MM.1S (cell line): ENCODE data around the gene PDE6A.
"Not testable (repeated sequence)": the region's sequence is repeated elsewhere in the genome, so short reads cannot be mapped to it uniquely, and the experiment has no call there.

ENCODE experiments used
- DNase-seq: peaks from one replicate; pipeline ENCODE4 v3.0.0-alpha.2; 2015
- H2AFZ ChIP-seq: fragments of 300-600 bp; sonication (generic); 2 replicates; pipeline ENCODE4 v1.6.0; 2016; ENCODE audit warnings: antibody characterized with exemption, low read length
- H3F3A ChIP-seq: fragments of 300-600 bp; sonication (generic); 2 replicates; pipeline ENCODE4 v1.6.1; 2016; ENCODE audit warnings: mild to moderate bottlenecking, antibody characterized with exemption, low read length, moderate library complexity, mixed read lengths; ENCODE audit not compliant: insufficient read depth
- H3K27ac ChIP-seq: fragments of 300-600 bp; sonication (generic); 2 replicates; pipeline ENCODE4 v1.5.1; 2016; ENCODE audit warnings: mild to moderate bottlenecking, low read length
- H3K27me3 ChIP-seq: fragments of 300-600 bp; sonication (generic); replicated peaks from 2 replicates; pipeline ENCODE4 v1.6.0; 2016; ENCODE audit warnings: low read length; ENCODE audit not compliant: insufficient read depth
- H3K36me3 ChIP-seq: fragments of 300-600 bp; sonication (generic); replicated peaks from 2 replicates; pipeline ENCODE4 v1.6.1; 2016; ENCODE audit warnings: mild to moderate bottlenecking, low read length, mixed read lengths; ENCODE audit not compliant: insufficient read depth
- H3K4me1 ChIP-seq: fragments of 300-600 bp; sonication (generic); 2 replicates; pipeline ENCODE4 v1.6.1; 2016; ENCODE audit warnings: low read length, mixed read lengths
- H3K4me2 ChIP-seq: fragments of 300-600 bp; sonication (generic); 2 replicates; pipeline ENCODE4 v1.6.0; 2016; ENCODE audit warnings: low read depth, low read length
- H3K4me3 ChIP-seq: fragments of 300-600 bp; sonication (generic); 2 replicates; pipeline ENCODE4 v1.5.1; 2016; ENCODE audit warnings: low read length, mixed read lengths
- H3K79me2 ChIP-seq: fragments of 300-600 bp; sonication (generic); 2 replicates; pipeline ENCODE4 v1.6.1; 2016; ENCODE audit warnings: mixed run types, low read length, mixed read lengths
- H3K9ac ChIP-seq: fragments of 300-600 bp; sonication (generic); 2 replicates; pipeline ENCODE4 v1.6.1; 2016; ENCODE audit warnings: low read length, mixed read lengths
- H3K9me2 ChIP-seq: fragments of 300-600 bp; sonication (generic); replicated peaks from 2 replicates; pipeline ENCODE4 v1.6.1; 2016; ENCODE audit warnings: mild to moderate bottlenecking, low read length, mixed read lengths; ENCODE audit not compliant: insufficient read depth
- H3K9me3 ChIP-seq: fragments of 300-600 bp; sonication (generic); replicated peaks from 2 replicates; pipeline ENCODE4 v1.6.1; 2016; ENCODE audit warnings: mild to moderate bottlenecking, low read length, mixed read lengths; ENCODE audit not compliant: insufficient read depth
- H4K20me1 ChIP-seq: fragments of 300-600 bp; sonication (generic); 2 replicates; pipeline ENCODE4 v1.6.1; 2016; ENCODE audit warnings: mild to moderate bottlenecking, low read length, moderate library complexity, mixed read lengths; ENCODE audit not compliant: insufficient read depth
- EZH2 ChIP-seq: fragments of 300-600 bp; sonication (generic); optimal IDR thresholded peaks from 2 replicates; pipeline ENCODE3; 2017; ENCODE audit warnings: low read depth, mild to moderate bottlenecking, antibody characterized with exemption, low read length, mixed read lengths
- EZH2phosphoT487 ChIP-seq: fragments of 300-600 bp; sonication (generic); IDR thresholded peaks from 2 replicates; pipeline ENCODE4 v1.6.1; 2018; ENCODE audit warnings: antibody characterized with exemption, low read length
- TF ChIP-seq, protein P1 (sequence below): fragments of 300-600 bp; sonication (generic); IDR thresholded peaks from 2 replicates; pipeline ENCODE4 v1.5.1; 2016; ENCODE audit warnings: antibody characterized with exemption, low read length, mixed read lengths

The PDE6A gene

DNA sequence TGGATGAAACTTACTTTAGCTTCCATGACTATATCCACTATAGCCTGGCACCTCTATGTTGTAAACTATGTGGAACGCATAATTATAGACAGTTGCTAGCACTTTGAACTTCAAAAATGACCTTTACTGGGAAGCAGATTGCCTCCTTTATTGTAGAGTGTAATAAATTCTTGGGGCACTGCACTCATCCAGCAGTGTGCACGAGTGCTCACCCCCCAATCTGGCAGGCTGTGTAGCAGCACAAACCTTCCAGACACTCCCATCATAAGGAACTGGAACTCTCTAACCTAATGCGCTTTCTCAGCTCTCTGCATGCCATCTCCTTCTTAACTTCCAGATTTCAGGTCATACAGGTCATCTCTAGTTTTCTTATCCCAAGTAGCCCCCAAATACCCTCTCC, 1.5 kb upstream of the PDE6A start:
- no peak overlapping the region for H3K27ac ChIP-seq
- no peak overlapping the region for H3K9ac ChIP-seq
- H3K9me2 ChIP-seq: no peaks in the 10 kb centered on the region
- no peaks in the 10 kb centered on the region for H4K20me1 ChIP-seq
- no peak for TF ChIP-seq EZH2
- TF ChIP-seq EZH2phosphoT487: no peak
- TF ChIP-seq, protein P1, sequence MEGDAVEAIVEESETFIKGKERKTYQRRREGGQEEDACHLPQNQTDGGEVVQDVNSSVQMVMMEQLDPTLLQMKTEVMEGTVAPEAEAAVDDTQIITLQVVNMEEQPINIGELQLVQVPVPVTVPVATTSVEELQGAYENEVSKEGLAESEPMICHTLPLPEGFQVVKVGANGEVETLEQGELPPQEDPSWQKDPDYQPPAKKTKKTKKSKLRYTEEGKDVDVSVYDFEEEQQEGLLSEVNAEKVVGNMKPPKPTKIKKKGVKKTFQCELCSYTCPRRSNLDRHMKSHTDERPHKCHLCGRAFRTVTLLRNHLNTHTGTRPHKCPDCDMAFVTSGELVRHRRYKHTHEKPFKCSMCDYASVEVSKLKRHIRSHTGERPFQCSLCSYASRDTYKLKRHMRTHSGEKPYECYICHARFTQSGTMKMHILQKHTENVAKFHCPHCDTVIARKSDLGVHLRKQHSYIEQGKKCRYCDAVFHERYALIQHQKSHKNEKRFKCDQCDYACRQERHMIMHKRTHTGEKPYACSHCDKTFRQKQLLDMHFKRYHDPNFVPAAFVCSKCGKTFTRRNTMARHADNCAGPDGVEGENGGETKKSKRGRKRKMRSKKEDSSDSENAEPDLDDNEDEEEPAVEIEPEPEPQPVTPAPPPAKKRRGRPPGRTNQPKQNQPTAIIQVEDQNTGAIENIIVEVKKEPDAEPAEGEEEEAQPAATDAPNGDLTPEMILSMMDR: no peak
- no peak for DNase-seq
- no peaks in the 10 kb centered on the region for H3K36me3 ChIP-seq
- no peaks in the 10 kb centered on the region for H3F3A ChIP-seq
- H3K79me2 ChIP-seq: no peaks in the 10 kb centered on the region
- H3K9me3 ChIP-seq: no peaks in the 10 kb centered on the region
- no peak overlapping the region for H3K4me2 ChIP-seq
- no peak overlapping the region for H3K4me3 ChIP-seq
- H3K27me3 ChIP-seq: no peaks in the 10 kb centered on the region
- H3K4me1 ChIP-seq: no peaks in the 10 kb centered on the region
- no peak overlapping the region for H2AFZ ChIP-seq

DNA sequence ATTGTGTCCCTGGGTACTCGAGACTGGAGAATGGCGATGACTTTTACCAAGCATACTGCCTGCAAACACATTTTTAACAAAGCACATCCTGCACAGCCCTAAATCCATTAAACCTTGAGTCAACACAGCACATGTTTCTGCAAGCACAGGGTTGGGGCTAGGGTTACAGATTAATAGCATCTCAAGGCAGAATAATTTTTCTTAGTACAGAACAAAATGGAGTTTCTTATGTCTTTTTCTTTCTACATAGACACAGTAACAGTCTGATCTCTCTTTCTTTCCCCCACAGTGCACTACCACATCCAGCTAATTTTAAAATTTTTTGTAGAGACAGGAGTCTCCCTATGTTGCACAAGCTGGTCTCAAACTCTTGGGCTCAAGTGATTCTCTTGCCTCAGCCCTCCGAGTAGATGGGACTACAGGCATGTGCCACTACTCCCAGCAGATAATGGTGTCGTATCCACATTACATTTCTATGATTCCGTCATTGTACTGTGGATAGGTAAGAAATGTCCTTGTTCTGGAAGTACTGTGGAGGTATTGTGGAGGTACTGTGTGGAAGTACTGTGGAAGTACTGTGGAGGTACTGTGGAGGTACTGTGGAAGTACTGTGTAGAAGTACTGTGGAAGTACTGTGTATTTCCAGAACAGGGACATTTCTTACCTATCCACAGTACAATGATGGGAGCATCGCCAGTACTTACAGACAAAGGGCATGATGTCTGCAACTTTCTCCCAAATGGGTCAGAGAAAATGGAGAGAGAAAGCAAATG, 1.2 kb downstream of the PDE6A start:
- H3K4me3 ChIP-seq, DNase-seq, H4K20me1 ChIP-seq, H2AFZ ChIP-seq, H3K9me2 ChIP-seq, H3K4me1 ChIP-seq, H3K27ac ChIP-seq, H3K9me3 ChIP-seq, H3F3A ChIP-seq, H3K36me3 ChIP-seq, H3K79me2 ChIP-seq, H3K4me2 ChIP-seq, H3K9ac ChIP-seq, H3K27me3 ChIP-seq: not testable (repeated sequence)

DNA sequence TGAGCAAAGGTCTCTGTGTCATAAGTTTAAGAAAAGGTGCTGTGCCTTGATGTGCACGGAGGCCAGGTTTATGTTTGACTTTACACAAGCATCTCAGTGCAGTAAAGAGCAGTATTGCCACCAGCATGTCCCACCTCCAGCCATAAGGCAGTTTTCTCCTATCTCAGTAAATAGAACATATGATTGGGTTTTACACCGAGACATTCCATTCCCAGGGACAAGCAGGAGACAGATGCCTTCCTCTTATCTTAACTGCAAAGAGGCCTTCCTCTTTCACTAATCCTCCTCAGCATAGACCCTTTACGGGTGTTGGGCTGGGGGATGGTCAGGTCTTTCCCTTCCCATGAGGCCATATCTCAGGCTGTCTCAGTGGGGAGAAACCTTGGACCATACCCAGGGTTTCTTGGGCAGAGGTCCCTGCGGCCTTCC, 1.8 kb downstream of the PDE6A start:
- DNase-seq, H3K9ac ChIP-seq, H3K4me1 ChIP-seq, H3K36me3 ChIP-seq, H3K9me2 ChIP-seq, H3F3A ChIP-seq, H3K27me3 ChIP-seq, H3K79me2 ChIP-seq, H3K27ac ChIP-seq, H3K4me3 ChIP-seq, H3K9me3 ChIP-seq, H2AFZ ChIP-seq, H4K20me1 ChIP-seq, H3K4me2 ChIP-seq: not testable (repeated sequence)

DNA sequence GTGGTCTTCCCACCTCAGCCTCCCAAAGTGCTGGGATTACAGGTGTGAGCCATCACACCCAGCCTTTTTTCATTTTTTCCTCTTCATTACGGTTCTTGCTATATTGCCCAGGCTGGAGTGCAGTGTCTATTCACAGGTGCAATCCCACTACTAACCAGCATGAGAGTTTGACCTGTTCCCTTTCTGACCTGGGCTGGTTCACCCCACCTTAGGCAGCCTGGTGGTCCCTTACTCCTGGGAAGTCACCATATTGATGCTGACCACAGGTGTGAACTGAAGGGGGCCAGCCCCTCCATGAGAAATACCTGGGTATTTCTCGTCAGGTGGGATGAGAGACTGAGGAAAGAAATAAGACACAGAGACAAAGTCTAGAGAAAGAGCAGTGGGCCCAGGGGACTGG, 2.4 kb downstream of the PDE6A start:
- Histone ChIP-seq H3K4me2 (no peak overlapping the region), H3K36me3 (no peaks in the 10 kb centered on the region), H3K9me3 (no peaks in the 10 kb centered on the region), H3K79me2 (no peaks in the 10 kb centered on the region), H4K20me1 (no peaks in the 10 kb centered on the region), H2AFZ (no peak overlapping the region), H3K27ac (no peak overlapping the region), H3K4me1 (peaks cover 6% of the 10 kb centered on the region), H3F3A (no peaks in the 10 kb centered on the region), H3K27me3 (no peaks in the 10 kb centered on the region), H3K9ac (no peak overlapping the region), H3K4me3 (no peak overlapping the region), H3K9me2 (no peaks in the 10 kb centered on the region)
- no peak for TF ChIP-seq EZH2
- TF ChIP-seq EZH2phosphoT487: no peak
- TF ChIP-seq, protein P1: no peak
- no peak for DNase-seq
